ENCODE data around the gene KCTD2.
A peak's percentile ranks its signal among the peaks of the same experiment; 100 is the strongest.

Gene KCTD2

GRCh38 chr17:75087558-75088453, 40.8 kb downstream of the KCTD2 start, which contains the start of gene SLC16A5:
Gene SLC16A5 (plus strand): TSS chr17:75087954. CDS start chr17:75093637, 5,683 bp downstream.
- Histone ChIP-seq H3K4me3 (replicated peaks; ENCODE audit: insufficient read depth, low read length) (no peak within 1 kb of the TSS), H3K27ac (replicated peaks) (peak within 1 kb of the TSS; percentile 71), H3K27me3 (ENCODE audit: insufficient read depth, poor library complexity, severe bottlenecking) (no peaks in the 10 kb centered on the region)
- TF ChIP-seq REST (IDR thresholded peaks at IDR 0.05; ENCODE audit: insufficient replicate concordance, low read depth): no peak
- TF ChIP-seq POLR2AphosphoS5 (IDR thresholded peaks at IDR 0.05; ENCODE audit: low read depth): 0 out of 2 replicates have a peak, but pooled peaks have one; percentile 19
- DNase-seq (ENCODE audit: low read depth in 1 of 2, low spot score in 1 of 2): peak in 1 of 2 experiments; percentile 85

- H3K27me3 ChIP-seq (ENCODE audit: insufficient read depth, poor library complexity, severe bottlenecking): no peaks in the 10 kb centered on the region
- DNase-seq (ENCODE audit: low read depth in 1 of 2, low spot score in 1 of 2): no peak
- TF ChIP-seq POLR2AphosphoS5 (IDR thresholded peaks at IDR 0.05; ENCODE audit: low read depth): no peak
- no peak for TF ChIP-seq REST (IDR thresholded peaks at IDR 0.05; ENCODE audit: insufficient replicate concordance, low read depth)
- no peak for TF ChIP-seq GABPA (IDR thresholded peaks at IDR 0.05; ENCODE audit: low read depth)
- H3K4me3 ChIP-seq (replicated peaks; ENCODE audit: insufficient read depth, low read length): no peak overlapping the region
- peak overlapping the region; percentile 71 for H3K27ac ChIP-seq (replicated peaks)
Observed at GRCh38 chr17:75088465-75089417, 41.7 kb downstream of the KCTD2 start.

- no peaks in the 10 kb centered on the region for H3K27me3 ChIP-seq (ENCODE audit: insufficient read depth, poor library complexity, severe bottlenecking)
- TF ChIP-seq REST (IDR thresholded peaks at IDR 0.05; ENCODE audit: insufficient replicate concordance, low read depth): no peak
- no peak for TF ChIP-seq CTCF (IDR thresholded peaks at IDR 0.05; ENCODE audit: insufficient read depth, low read length)
- TF ChIP-seq SPI1 (IDR thresholded peaks at IDR 0.05; ENCODE audit: borderline replicate concordance, low read depth): no peak
- TF ChIP-seq GABPA (IDR thresholded peaks at IDR 0.05; ENCODE audit: low read depth): no peak
- TF ChIP-seq POLR2AphosphoS5 (IDR thresholded peaks at IDR 0.05; ENCODE audit: low read depth): no peak
- no peak for DNase-seq (ENCODE audit: low read depth in 1 of 2, low spot score in 1 of 2)
- no peak overlapping the region for H3K4me3 ChIP-seq (replicated peaks; ENCODE audit: insufficient read depth, low read length)
- no peak overlapping the region for H3K27ac ChIP-seq (replicated peaks)
Observed at GRCh38 chr17:75090871-75091854, 44.1 kb downstream of the KCTD2 start.
